Fibroblast of skin of left biceps (primary cell): ENCODE measurements around the gene ALOX15B.
"Not testable (repeated sequence)": the region's sequence is repeated elsewhere in the genome, so short reads cannot be mapped to it uniquely, and the experiment has no call there.

ENCODE experiments used
- DNase-seq, 2 experiments: peaks; one replicate each; pipeline ENCODE4 v3.0.0-alpha.2; 2013; ENCODE audit warnings: low read depth in 2 of 2

The ALOX15B gene

DNA sequence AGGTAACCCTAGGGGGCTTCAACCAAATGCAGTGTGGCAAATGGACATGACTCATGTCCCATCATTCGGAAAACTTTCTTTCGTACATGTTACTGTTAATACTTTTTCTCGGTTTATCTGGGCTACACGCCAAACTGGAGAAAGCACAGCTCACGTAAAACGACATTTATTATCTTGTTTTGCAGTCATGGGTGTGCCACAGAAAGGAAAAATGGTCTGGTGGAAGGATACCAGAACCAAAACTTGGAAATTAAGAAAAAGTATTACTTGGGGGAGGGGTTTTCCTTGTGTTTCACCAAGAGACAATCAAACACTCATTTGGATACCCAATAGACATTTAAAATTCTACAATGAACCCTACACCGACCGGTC is 23.6 kb downstream of the ALOX15B start:
- no peak for DNase-seq

DNA sequence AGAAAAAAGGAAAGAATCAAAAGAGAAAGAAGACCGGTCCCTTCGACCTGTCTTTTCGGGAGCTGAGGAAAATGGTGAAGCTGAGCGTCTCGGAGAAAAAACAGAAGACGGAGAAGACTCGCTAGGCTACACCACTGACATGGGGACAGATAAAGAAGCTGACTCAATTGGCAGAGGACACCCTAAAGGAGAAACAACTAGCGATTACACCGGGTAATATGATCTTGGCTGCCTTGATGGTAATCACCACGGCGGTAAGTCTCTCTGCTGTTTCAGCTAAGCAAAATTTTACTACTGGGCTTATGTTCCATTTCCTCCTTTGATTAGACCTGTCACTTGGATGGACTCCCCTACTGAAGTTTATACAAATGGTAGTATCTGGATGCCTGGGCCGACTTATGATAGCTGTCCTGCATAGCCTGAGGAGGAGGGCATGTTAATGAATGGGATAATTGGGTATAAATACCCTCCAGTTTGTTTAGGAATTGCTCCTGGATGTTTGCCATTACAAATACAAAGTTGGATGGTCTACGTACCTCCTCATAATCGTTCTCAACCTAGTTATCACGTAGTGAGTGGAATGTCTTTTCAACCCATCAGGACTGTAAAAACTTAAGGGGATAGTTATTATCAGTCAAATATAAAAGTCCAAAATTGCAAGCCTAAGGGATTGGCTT is 24.1 kb downstream of the ALOX15B start:
- no peak for DNase-seq

DNA sequence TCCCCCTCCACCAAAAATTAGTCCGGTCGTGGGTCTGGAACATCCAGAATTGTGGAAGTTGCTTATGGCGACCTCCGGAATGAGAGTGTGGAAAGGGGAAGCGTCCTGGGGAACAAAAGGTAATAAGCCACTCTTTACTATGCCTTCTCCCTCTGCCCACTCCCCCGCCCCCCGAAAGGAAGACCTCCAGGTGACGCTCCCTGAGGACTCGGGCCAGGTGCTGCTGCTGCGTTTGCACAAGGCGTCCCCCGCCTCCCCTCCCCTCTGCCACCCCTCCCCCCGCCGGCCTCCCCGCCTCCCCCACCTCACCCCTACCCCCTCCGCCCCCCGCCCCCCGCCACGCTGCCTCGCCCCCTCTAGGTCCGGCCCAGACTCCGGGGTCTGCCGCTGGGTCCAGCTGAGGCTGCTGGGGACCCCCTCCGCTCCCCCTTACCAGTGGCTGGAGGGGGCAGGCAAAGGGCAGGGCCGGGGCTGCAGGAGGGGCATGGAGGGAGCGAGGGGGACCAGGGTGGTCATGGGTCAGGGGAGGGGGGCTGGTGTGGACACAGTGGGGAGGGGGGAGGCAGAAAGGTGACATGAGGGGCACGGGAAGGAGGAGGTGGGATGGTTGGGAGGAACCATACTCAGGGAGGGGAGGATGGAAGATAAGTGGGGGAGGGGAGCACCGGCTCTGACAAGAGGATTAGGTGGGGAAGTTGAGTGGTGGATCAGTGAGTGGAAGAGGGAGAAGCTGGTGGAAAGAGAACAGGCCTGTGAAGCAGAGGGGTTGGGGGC is 25.1 kb downstream of the ALOX15B start:
- no peak for DNase-seq

DNA sequence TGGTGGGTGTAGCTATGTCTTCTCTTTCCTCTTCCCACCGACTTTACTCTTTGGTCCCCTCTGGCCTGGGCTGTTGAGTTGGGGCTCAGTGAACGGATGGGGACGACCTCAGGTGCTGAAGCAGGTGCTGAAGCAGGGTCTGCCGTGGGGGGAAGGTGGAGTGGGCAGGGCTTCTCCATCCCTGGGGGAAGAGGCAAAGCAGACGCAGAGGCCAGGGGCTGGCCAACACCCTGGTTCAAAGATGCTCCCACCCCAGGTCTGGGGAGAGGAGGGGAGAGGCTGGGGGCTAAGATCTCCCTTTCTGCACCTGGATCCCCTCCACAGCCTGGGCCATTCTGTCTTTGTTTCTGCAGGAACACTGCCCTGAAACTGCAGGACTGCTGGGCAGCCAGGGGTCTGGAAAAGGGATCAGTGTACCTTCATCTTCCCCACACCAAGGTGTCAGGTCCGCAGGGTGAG is 25.7 kb downstream of the ALOX15B start:
- DNase-seq = no peak

DNA sequence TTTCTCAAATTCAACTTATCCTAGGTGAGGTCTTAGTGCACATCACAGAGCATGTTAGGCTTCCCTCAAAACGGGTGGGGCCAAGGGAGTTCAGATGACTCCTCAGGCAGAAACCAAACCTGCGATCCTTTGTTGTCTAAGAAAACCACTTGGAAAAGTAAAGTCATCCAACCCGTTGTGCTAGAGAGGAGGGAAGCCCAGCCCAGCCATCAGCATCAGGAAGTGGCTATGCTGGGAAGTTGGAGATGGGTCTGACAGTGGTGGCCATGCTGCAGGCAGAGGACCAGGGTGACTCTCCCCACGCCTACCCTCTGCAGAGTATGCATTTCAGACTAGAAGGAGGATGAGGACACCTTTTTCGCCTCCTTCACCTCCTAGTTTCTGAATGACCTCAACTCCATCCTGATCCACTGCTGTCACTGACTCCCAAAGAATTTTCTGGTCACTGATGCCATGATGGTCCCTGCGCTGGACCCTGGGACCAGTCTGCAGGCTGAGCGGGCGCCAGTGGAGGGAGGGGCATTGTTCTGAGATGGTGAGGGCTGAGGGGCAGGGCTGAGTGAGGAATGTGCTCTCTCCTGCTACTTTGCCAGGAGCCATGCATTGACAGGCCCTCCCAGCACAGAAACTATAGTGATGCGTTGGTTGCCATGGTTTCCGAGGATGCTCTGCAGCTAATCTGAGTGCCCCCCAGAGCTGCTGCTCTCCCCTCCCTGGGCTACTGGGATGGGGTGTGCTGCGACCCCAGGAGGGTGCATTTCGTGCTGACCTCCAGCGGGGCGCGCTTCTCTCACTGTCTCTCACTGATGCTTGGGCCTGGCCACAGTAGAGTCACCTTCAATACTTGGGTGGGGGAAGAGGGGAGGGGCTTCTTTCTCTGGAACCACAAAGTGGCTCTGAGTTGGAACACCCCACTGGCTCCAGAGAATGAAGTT is 28.2 kb downstream of the ALOX15B start:
- DNase-seq = no peak

DNA sequence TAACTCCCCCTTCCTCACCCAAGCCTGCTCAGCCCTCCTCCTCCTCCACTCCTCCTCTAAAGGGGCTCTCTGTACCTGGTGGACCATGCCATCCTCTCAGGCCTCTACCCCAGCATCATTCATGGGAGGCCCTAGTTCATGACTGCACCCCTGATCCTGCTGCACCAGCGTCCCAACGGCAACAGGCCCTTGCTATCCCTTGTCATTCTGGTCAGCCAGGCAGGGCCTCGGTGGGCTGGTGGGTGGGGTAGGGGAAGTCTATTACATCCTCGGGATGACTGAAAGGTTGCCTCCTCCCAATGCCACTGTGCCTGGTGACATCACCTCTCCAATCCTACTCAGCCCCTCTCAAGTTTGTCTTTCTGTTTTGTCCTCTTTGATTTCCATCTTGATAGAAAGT is 28.9 kb downstream of the ALOX15B start:
- DNase-seq = no peak

DNA sequence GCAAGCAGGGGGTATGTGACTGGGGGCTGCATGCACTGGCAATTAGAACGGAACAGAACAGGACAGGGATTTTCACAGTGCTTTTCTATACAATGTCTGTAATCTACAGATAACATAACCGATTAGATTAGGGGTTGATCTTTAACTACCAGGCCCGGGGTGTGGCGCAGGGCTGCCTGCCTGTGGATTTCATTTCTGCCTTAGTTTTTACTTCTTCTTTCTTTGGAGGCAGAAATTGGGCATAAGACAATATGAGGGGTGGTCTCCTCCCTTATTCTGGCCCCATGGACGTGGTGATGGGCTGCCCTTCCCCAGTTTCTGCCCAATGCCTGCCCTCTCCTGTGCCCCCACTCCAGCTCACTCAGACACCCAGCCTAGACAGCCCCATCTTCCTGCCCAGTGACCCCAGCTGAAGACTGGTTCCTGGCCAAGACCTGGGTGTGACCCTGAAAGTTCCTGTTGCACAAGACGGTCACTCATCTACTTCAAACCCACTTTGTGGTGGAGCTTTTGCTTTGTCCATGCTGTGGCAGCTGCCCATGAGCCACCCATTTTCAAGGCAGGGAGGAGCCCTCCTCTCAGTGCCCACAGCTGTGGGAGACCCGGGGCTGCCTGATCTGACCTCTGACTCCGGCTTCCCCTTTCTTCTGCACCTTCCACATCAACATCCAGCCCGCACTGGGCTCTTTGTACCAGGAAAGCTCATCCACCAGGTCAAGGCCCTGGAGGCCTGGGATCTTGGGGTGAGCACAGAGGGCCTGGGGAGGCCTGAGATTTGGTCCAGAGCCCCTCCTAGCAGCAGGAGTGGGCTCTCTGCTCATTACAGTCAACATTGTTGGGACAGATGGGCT is 30.1 kb downstream of the ALOX15B start:
- DNase-seq = no peak

DNA sequence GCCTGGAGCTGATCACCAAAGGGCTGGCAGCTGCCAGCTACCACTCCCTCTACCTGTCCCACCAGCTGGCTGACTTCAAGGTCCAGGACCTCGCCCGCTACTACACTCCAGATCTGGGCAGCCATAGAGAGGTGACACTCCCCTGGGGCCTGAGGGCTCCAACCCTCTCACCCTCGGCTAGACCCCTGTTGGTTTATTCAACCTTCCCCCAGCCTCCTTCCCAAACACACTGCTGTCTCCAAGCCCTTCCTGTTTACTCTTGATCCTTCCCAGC is 30.7 kb downstream of the ALOX15B start:
- no peak for DNase-seq

DNA sequence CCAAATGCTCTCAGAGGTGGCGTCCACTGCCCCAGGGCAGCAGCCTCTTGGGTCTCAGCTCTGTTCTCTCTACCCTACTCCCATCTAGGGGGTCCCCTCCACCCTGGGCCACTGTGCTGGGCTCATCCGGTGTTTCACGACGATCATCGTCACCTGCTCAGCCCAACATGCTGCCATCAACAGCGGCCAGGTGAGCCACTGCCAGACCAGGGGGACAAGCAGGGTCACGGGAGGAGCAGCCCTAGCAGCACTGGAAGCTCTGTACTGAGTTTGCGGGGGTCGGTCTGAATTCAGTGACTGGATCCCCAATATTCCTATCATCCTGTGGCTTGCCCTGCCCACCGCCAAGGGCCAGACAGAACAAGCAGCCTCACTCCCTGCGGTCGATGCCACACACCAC is 32.6 kb downstream of the ALOX15B start:
- no peak for DNase-seq

DNA sequence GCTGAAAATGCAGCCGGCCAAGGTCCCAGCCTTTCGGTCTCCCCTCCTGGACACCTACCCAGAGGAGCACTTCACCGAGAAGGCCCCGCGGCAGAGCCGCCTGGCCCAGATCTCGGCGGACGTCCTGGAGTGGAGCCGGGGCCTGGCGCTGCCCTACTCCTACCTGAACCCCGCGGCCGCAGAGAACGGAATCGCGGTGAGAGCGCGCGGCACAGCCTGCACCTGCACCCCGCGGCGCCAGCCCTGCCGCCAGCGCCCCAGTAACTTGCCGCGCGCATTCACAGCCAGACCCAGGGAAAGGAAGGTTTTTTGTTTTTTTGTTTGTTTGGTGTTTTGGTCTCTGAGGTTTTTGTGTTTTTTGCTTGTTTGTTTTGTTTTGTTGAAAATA is 33.5 kb downstream of the ALOX15B start:
- no peak for DNase-seq

DNA sequence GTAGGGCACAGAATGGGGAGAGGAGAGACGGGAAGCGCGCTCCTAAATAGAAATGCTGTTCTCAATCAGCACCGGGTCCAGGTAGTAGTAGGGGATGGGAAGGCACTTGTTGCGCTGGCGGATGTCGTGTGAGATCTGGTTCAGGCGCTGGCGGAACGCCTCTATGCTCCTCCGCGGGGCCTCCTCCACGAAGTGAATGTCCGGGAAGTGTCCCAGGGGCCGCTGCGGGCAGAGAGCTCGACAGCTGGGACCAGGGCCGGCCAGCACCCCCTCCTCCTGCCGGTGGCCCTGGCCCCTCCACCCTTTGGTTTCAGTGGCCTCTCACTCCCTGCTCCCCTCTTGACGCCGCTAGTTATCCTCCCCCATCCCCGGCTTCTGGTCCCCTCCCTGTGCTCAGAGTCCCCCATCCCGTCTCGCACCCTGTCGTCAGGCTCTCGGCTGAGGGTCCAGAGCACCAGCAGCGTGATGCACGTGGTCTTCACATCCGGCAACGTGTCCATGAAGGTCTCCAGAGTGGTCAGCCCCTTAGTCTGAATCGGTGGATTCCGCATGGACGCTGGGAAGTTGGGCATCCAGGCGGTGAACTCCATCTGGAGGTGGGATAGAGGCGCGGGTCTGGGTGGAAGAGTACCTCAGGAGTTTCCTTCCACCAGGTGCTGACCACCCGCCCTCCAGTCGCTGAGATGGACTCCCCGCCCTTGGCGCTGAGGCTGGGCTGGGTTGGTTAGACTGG is 34.0 kb downstream of the ALOX15B start:
- DNase-seq = no peak

DNA sequence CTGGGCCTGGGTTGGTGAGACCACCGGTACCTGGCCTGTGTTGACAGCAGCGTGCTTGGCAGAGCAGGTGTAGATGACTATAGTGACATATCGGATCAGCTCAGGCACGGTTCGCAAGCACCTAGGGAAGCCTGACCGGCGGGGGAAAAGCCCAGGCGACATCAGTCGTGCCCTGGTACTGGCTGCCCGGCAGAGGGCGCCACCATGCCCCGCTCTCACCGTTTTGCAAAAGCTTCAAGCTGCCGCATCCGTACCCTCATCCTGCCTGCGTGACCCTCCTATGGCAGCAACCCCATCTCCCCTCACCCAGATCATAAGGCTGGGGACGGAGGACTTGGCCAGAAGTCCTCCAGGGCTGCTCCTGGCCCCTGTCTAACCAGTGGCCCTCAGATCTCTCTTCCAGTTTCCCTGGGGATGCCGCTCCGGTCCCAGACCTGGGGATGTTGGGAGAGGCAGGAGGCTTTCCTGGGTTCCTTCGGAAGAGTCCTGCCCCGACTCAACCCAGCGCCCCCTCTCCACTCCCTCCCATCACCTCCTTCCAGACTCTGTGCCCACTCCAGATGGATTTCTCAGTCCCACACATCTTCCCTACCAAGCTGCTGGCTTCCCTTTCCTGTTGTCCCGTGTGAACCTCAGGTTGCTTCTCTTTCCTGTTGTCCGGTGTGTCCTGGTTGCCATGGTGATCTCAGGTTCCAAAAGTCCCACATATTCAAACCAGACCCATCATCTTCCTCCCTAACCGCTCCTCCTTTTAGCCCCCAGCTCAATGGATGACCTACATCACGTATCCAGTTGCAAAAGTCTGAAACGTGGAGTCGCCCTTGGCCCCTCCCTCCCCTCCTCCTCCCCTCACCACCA is 35.0 kb downstream of the ALOX15B start:
- no peak for DNase-seq

DNA sequence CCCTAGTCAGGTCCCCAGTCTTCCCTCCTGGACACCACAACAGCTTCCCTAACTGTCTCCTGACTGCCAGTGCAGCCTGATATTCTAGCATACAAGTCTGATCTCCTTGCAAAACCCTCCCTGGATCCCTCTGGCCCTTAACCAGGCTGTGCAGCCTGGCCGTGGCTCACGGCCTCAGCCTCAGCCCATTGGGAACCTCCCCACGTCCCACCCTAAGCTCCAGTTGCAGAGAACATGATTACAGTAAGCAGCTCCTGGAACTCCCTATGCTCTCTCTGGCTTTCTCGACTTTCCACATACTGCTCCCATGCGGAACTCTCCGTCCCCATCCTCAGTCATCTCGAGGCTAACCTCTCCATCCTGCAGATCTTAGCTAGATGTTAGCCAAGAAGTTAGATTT is 35.7 kb downstream of the ALOX15B start:
- DNase-seq = no peak

DNA sequence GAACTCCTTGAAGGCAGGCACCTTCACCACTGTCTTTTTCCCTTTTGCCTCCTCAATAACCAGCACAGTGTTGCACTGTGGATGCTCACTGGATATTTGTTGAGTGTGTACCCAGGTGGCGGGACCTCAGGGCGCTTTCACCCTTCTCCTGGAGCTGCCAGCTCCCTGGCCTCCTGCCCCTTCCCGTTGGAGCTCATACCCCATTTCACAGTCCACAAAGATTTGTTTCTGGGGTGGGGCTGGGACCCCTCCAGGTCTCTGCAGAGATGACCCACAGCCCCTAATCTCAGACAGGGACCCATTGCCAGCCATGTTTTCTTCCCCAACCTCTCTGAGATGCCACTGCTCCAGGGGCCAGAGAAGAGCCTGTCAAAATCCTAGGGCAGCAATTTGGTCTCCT is 36.2 kb downstream of the ALOX15B start:
- no peak for DNase-seq

DNA sequence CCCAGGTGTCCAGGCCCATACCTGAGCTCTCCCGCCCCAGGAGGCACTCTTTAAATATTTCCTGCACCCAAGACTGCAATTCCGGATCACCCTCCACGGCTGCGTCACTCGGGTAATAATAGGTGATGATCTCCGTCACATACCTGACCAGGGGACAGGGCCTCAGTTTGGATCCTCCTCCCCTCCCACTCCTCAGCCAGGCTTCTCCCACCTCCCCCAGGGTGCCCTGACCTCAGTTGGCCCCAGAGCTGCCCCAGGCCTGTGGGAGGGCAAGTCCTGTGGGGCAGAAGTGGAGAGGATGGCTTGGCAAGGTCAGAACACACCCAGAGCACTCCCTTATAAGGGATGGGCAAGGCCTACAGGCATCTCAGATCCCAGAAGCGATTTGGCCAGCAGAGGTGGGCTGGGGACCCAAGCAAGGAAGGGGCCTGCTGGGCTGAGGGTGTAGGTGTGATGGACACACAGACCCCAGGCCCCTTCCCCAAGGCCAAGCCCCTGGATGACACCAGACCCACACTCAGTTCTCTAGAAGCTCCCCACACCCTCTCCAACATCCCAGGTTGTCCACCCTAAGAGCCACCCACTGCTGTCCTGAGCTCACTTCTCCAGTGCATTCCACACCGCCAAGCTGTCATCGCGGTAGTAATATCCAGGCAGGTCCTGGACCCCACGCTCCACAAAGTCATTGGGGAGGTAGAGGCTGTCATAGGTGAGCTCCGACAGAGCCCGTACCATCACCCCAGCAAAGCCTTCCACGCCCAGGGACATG is 36.9 kb downstream of the ALOX15B start:
- no peak for DNase-seq

DNA sequence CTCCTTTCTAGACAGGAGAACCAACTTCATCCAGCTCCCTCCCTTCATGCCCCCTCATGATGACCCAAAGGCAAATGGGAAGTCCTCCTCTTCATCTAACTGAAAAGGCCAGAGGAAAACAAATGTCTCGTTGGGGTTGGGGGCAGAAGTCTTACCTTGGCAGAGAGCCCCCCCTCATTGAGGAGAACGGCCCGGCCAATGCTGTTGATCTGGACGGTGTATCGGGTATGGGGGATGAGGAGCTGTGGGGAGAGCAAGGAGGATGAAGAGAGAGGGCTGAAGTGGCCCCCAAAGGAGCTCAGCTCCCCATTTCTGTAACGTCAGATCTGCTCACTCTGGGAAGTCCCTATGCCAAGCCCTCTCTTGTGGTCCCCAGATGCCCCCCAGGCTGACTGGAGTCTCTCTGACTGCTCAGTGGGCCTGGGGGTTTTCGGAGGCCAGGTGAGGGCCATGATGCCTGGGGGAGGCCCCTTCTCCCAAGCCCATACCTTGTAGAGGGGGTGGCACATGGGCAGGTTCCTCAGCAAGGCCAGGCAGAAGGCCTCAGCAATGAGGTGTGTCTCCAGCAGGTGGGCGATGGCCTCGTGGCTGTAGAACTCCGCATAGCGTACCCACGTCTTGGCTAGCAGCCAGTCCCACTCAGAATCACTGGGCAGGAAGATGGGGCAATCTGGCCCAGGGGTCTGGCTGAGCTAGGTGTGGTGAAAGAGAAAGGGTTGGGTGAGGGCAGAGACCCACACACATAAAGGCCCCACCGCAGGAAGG is 37.8 kb downstream of the ALOX15B start:
- DNase-seq = no peak

DNA sequence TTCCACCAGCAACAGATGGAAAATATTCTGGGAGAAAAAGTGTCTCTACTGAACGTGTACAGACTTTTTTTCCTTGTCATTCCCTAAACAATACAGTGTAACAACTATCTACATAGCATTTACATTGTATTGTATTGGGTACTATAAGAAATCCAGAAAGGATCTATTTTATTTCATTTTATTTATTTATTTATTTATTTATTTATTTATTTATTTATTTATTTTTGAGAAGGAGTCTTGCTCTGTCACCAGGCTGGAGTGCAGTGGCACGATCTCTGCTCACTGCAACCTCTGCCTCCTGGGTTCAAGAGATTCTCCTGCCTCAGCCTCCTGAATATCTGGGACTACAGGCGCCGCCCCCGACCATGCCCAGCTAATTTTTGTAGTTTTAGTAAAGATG is 39.1 kb downstream of the ALOX15B start:
- not testable (repeated sequence) for DNase-seq
